Activated naive CD8-positive, alpha-beta T cell treated with anti-CD3 and anti-CD28 coated beads, Interleukin-2, amount 10 ng/mL, durations not matched to agents 7 days and 5 days (primary cell): Measurements from ENCODE around the gene PIK3R6. TPM values are rescaled to one million over a fixed set of nuclear protein-coding genes. Genes with fewer than 3 reads are reported as not detected.
A peak's percentile ranks its signal among the peaks of the same experiment; 100 is the strongest.

ENCODE experiments used
- ATAC-seq: fragments of 150-1000 bp; cut with Tn5 transposase; one replicate; pipeline ENCODE4 v1.10.0; 2021; ENCODE audit warnings: low read depth, moderate library complexity
- POLR2A ChIA-PET: fragments of 350-600 bp; sonication (Branson Sonifier 250); formaldehyde crosslinking; loops from one replicate; lab custom pipeline; 2021; ENCODE audit warnings: antibody characterized with exemption; lab: Charles Lee
- DNase-seq: peaks from one replicate; pipeline ENCODE4 v3.0.0; 2021
- H3K27ac Mint-ChIP-seq: one replicate; pipeline ENCODE4 v1.8.0; 2022; ENCODE audit warnings: mild to moderate bottlenecking, mixed read lengths
- H3K27me3 Mint-ChIP-seq: one replicate; pipeline ENCODE4 v1.8.0; 2022; ENCODE audit warnings: mild to moderate bottlenecking, moderate library complexity, mixed read lengths
- H3K36me3 Mint-ChIP-seq: one replicate; pipeline ENCODE4 v1.8.0; 2021; ENCODE audit warnings: mild to moderate bottlenecking, mixed read lengths
- H3K4me1 Mint-ChIP-seq: one replicate; pipeline ENCODE4 v1.8.0; 2021; ENCODE audit warnings: mixed read lengths
- H3K4me3 Mint-ChIP-seq: one replicate; pipeline ENCODE4 v1.8.0; 2022; ENCODE audit warnings: mild to moderate bottlenecking, moderate library complexity, mixed read lengths
- H3K9me3 Mint-ChIP-seq: one replicate; pipeline ENCODE4 v1.8.0; 2021; ENCODE audit warnings: mixed read lengths
- total RNA-seq, 2 experiments: library from RNA; stranded (reverse); gene quantifications; one replicate each; pipeline ENCODE4 v1.2.3, GENCODE V29; 2021

The PIK3R6 gene
- total RNA-seq, 2 experiments from 2014 or later, result 15.8 to 18.5 TPM

DNA sequence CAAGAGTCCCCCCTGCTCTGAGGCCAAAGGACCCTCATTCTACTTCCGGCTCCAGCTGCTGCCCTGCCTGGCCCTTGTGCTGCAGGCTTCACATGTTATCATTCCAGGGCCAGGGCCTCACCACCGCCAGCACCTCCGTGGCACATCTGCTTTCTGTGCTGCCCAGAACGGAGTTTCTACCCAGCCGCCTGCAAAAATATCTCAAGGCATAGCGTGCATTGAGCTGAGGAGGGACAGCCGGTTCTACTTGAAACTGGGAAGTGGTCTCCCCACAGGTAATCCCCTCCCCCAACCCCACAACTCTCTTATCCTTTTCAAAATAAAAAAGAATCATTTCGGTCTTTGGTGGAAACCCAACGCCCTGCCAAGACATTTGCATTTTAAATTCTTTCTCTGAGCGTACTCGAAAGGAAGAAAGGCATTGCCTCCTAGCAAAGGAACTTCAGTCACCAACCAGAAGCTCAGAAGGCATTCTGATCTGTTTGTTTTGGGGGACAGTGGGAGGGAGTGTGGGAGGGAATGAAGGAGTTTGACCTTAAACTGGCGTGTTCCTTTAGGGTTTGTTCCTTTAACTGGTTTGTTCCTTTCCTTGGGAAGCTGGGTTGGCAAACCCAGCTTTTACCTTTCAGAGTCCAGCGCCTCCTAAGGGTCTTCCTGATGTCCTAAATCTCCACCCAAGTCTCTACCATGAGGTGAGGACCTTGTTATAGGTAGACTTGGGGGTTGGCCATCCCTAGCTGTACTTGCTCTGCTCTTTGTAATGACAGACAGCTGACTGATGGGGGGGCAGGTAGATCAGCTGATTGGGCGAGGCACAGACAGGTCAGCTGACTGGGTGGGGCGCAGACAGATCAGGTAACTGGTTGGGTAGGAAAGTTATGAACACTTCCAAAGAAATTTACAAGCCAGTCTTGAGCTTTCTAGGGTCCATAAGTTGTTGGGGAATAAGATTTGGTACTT lies 33.4 kb upstream of the PIK3R6 start:
- ATAC-seq, result no peak
- H3K4me1 Mint-ChIP-seq, result peaks cover 56% of the 10 kb centered on the region
- POLR2A ChIA-PET, result interaction anchor here (0.7 to 3.9 kb wide), 7 partner anchors 11 to 541 kb away, joined by 3 to 54 read pairs (median 3); partner anchors contain the start of gene PIK3R5

DNA sequence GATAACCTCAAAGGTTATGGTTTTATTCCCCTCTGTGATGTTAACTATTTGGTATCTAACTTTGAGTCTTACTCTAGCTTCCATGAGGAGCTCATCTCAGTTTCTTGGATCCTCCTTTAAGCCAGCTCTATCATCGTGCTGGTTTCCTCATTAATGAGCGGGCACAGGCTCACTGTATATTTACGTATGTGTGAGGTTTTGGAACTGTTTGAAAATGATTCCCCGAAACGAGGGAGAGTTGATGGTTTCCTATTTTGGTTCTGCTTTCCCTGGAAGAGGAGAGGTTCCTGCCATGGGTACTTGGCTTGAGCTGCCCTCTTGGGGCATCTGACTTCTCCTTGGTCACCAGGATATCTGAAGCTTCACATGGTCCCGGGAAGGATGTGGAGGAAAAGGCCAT lies 32.7 kb upstream of the PIK3R6 start:
- H3K27ac Mint-ChIP-seq, result peak overlapping the region; percentile 82
- H3K27me3 Mint-ChIP-seq, result no peaks in the 10 kb centered on the region
- ATAC-seq (no peak), DNase-seq (no peak)
- H3K4me1 Mint-ChIP-seq, result peaks cover 63% of the 10 kb centered on the region
- H3K4me3 Mint-ChIP-seq, result peak overlapping the region; percentile 60
- H3K9me3 Mint-ChIP-seq, result no peaks in the 10 kb centered on the region
- POLR2A ChIA-PET, result interaction anchor here (0.7 to 3.9 kb wide), 5 partner anchors 11 to 64 kb away, joined by 3 to 54 read pairs (median 3); partner anchors contain the start of gene PIK3R5
- H3K36me3 Mint-ChIP-seq, result peaks cover 66% of the 10 kb centered on the region

More for the DNA sequence above, 33.4 kb upstream of the PIK3R6 start:
- no peak for DNase-seq
- Mint-ChIP-seq H3K27me3 (no peaks in the 10 kb centered on the region), H3K27ac (peak overlapping the region; percentile 82), H3K9me3 (no peaks in the 10 kb centered on the region), H3K4me3 (peak overlapping the region; percentile 60), H3K36me3 (peaks cover 66% of the 10 kb centered on the region)

DNA sequence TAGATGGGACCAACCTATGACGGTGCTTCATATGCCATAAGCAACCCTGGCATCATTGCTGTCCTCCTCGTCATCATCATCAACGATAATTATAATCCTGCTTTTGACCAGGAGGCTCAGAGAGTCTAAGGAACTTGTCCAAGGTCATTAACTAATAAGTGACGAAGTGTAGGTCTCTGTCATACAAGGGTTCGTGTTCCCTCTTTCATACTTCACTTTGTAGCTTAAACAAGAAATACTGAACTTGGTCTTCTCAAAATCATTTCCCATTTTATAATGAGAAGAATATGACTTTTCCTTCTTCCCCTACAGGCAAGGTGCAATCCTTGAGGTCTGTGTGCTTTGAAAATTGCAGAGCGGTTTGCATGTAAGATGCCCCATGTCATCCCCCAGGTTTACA lies 31.2 kb upstream of the PIK3R6 start:
- Mint-ChIP-seq H3K4me3 (peak overlapping the region; percentile 60), H3K27ac (peak overlapping the region; percentile 82), H3K36me3 (peaks cover 56% of the 10 kb centered on the region), H3K27me3 (no peaks in the 10 kb centered on the region), H3K9me3 (no peaks in the 10 kb centered on the region), H3K4me1 (peaks cover 70% of the 10 kb centered on the region)
- DNase-seq, result no peak
- POLR2A ChIA-PET, result interaction anchor here (1.0 to 3.9 kb wide), 5 partner anchors 11 to 463 kb away, joined by 3 to 41 read pairs (median 4); partner anchors contain the start of gene NDEL1
- ATAC-seq, result no peak

DNA sequence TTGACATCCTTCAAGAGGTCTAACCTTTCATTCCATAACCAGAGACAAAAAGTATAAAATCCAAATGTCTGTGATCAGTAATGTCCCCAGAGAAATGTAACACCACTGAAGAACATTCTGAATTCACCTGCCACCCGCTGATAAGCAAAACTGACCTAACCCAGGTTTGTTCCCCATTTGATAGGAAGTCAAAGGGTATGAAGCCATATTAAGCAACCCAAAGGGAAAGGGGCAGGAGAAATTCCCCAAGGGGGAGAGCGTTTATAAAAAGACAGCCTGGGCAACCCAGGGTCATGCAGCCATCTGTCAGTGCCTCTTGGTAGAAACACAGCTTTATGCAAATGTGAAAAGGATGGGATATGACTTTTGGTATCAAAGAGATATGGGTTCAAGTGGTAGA lies 30.7 kb upstream of the PIK3R6 start:
- DNase-seq (no peak), ATAC-seq (no peak)
- H3K4me1 Mint-ChIP-seq, result peaks cover 70% of the 10 kb centered on the region
- peak overlapping the region; percentile 82 for H3K27ac Mint-ChIP-seq
- H3K4me3 Mint-ChIP-seq, result peak overlapping the region; percentile 20
- peaks cover 56% of the 10 kb centered on the region for H3K36me3 Mint-ChIP-seq
- no peaks in the 10 kb centered on the region for H3K9me3 Mint-ChIP-seq
- POLR2A ChIA-PET, result interaction anchor here (1.0 to 3.9 kb wide), 2 partner anchors 43 to 66 kb away, joined by 4 to 41 read pairs; no protein-coding TSS in a partner anchor
- H3K27me3 Mint-ChIP-seq, result no peaks in the 10 kb centered on the region

DNA sequence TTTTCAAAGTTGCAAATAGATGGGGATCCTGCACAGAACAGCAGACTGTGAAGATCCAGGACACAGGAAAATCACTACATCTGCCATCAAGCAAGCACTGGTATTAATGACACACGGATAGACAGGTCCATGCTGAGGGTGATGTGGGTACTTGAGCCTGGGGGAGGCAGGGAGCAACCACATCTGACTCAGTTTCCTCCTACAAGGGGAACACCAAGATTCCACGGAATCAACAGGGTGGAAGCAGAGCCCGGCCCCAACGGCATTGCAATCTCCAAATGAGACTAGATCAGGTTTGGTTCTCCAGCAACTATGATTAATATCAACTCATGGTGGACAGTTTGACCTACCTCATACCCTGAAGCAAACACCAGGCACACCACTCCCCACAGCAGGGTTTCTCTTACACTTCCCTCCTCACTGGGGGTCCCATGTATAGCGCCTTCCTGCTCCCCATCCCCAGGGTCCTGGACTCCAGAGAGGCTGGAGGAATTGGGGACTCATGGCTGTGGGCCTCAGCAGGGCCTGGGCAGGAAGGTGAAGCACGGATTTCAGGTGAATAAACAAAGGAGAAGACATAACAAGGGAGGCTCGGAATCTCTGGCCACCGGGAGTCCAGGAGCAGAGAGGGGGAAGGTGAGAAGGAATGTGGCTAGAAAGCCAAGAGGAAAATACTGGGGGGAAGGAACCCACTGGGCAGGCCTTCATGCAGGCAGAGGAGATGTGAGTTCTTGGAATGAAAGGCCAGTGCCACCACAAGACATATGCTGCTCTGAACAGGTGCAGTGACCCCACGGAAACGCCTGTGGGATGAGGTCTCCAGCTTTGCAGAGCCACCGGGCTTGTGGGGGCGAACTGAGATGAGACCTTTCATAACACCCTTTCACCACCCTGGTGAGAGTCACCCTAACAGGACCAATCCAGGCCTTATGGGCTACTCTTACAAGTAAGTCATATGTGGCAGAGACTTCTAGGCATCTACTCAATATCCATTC lies 29.5 kb upstream of the PIK3R6 start:
- POLR2A ChIA-PET, result no interaction called here
- Mint-ChIP-seq H3K4me3 (no peak overlapping the region), H3K4me1 (peaks cover 70% of the 10 kb centered on the region), H3K27ac (peak overlapping the region; percentile 62), H3K9me3 (no peaks in the 10 kb centered on the region), H3K36me3 (peaks cover 57% of the 10 kb centered on the region), H3K27me3 (no peaks in the 10 kb centered on the region)
- DNase-seq (no peak), ATAC-seq (no peak)

DNA sequence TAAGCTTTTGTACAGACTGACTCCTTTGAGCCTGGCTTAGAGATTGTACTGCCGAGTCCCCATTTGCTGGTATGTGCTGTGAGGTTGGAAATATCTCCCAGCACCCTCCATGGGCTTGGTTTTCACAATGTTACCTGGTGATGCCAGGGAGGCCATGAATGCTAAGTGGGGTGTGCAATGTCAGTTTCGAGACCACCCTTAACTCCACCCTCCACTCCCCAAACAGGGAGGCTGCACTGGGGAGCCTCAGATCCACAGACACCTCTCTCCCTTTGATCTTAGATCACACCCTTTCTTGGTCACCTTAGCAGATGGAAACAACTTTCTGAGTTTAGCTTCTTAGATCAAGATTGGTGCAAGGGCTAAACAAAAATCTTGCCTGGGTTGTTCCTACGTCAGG lies 28.6 kb upstream of the PIK3R6 start:
- Mint-ChIP-seq H3K27ac (peak overlapping the region; percentile 62), H3K9me3 (no peaks in the 10 kb centered on the region), H3K4me1 (peaks cover 62% of the 10 kb centered on the region), H3K27me3 (no peaks in the 10 kb centered on the region), H3K4me3 (no peak overlapping the region), H3K36me3 (peaks cover 49% of the 10 kb centered on the region)
- no peak for DNase-seq
- POLR2A ChIA-PET, result interaction anchor here (1.4 kb wide), 1 partner anchor 69 kb away, joined by 5 read pairs; the partner anchor contains the start of gene PIK3R5
- ATAC-seq, result no peak

DNA sequence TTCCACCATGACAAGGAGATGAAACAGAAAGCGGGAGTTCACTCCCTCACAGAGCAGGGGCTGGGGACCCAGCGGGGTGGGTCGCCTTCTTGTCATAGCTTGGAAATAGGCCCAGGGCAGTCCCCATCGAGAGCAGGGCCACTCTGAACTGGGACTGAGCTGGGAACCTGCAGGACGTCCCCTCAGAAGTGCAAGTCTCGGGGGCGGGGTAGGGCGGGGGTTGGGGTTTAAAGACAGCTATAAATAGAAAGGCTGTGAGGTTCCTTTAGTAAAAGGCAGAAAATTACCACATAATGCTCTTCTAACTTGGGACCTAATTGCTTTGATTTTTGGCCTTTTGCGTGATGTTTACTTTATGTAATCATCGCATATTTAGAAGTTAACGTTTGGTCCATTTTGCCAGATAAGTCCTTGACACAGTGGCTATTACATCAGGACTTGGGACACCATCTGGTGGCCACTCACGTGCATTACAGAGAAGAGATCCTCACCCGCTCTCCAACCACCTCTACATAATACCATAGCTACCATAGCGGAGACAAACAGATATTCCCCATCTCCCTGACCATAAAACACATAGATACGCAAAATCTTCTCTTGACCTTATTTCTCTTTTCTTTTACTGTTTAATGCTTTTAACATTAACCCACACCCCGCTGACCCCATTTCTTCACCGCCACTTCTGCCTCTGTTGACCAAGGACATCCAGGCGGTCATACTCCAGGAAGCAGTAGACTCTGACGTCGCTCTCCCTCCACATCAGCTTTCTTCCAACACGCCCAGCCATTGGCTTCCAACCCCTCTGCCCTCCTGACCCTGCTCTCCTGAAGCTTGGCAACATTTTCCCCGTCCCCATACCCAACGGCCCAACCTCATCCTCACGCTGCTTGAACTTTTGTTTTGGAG lies 27.5 kb upstream of the PIK3R6 start:
- Mint-ChIP-seq H3K27me3 (no peaks in the 10 kb centered on the region), H3K9me3 (no peaks in the 10 kb centered on the region), H3K36me3 (peaks cover 46% of the 10 kb centered on the region), H3K4me3 (no peak overlapping the region), H3K27ac (peak overlapping the region; percentile 26), H3K4me1 (peaks cover 52% of the 10 kb centered on the region)
- peak; percentile 25 for ATAC-seq
- peak; percentile 49 for DNase-seq
- POLR2A ChIA-PET, result interaction anchor here (1.1 to 1.4 kb wide), 3 partner anchors 27 to 96 kb away, joined by 3 to 5 read pairs (median 5); partner anchors contain the start of genes MFSD6L, PIK3R5 and PIK3R6

DNA sequence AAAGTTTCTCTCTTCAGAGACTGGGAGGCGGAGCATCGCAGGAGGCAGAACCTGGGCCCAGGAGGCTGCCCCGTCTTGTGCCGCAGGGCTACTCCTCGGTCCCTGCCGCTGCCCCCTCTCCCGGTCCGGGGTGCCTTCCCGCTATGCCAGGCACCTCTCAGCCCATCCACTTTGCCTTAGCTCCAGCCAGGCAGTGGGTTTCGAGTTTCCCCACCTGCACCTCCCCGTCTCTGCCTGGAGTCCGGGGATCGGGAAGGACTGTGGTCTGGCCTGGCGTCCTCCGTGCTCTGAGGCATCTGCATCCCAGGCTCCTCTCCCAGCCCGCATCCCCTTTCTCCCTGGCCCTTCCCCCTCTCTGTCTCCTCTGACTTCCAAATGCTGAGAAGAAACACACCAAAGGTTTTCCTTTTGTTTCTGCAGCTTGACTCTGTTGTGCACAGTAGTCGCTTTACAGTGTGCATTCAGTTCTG lies 26.8 kb upstream of the PIK3R6 start:
- Mint-ChIP-seq H3K36me3 (peaks cover 43% of the 10 kb centered on the region), H3K4me3 (no peak overlapping the region), H3K27ac (peak overlapping the region; percentile 8), H3K9me3 (no peaks in the 10 kb centered on the region), H3K4me1 (peaks cover 48% of the 10 kb centered on the region), H3K27me3 (no peaks in the 10 kb centered on the region)
- POLR2A ChIA-PET, result interaction anchor here (1.1 to 1.3 kb wide), 2 partner anchors 26 to 95 kb away, joined by 3 to 5 read pairs; partner anchors contain the start of genes MFSD6L and PIK3R6
- peak; percentile 27 for DNase-seq
- ATAC-seq, result no peak

DNA sequence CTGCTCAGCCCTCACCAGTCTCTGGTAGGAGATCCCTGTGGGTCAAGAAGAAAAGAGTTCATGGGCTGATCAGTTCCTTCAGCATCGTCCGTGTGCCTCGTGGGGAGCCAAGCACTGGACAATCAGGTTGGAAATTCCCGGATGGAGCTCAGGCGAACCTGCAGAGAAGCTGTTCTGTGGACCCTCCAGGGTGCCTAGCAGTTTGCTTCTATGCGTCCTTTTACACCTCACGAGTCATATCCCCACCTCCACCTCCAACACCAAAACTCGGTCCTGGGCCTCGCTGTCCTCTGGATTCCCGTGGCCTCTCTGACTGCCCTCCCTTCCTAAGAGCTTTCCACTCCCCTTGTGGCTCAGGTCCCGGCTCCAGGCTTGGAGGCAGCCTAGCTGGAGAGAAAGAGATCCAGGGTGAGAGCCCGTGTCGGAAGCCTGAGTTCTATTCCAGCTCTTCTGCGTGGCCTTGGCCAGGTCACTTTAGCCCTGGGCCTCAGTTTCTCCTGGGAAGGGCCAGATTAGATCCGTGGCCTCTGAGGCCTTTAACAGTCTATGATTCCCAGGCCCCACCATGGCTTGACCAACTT lies 26.2 kb upstream of the PIK3R6 start:
- H3K36me3 Mint-ChIP-seq, result peaks cover 40% of the 10 kb centered on the region
- POLR2A ChIA-PET, result interaction anchor here (1.1 to 1.3 kb wide), 2 partner anchors 26 to 94 kb away, joined by 3 to 5 read pairs; partner anchors contain the start of genes MFSD6L and PIK3R6
- H3K9me3 Mint-ChIP-seq, result no peaks in the 10 kb centered on the region
- peaks cover 43% of the 10 kb centered on the region for H3K4me1 Mint-ChIP-seq
- H3K27me3 Mint-ChIP-seq, result no peaks in the 10 kb centered on the region
- no peak overlapping the region for H3K27ac Mint-ChIP-seq
- DNase-seq (no peak), ATAC-seq (no peak)
- no peak overlapping the region for H3K4me3 Mint-ChIP-seq

DNA sequence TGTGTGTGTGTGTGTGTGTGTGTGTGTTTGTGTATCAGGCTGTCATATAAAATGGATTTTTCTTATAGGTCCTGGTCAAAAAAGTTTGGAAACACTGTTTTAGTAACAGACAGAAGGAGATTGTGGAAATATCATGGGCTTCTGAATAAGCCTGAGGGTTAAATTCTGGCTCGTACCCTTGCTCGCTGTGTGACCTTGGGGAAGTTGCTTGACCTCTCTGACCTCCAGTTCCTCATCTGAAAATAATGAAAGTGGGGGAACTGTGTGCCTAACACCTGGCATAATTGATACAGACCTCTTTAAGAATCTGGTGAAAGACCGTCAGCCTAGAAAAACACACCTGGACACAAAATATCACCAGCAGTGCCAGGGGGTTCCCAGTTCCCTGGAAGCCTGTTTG lies 25.6 kb upstream of the PIK3R6 start:
- Mint-ChIP-seq H3K27ac (no peak overlapping the region), H3K36me3 (peaks cover 38% of the 10 kb centered on the region), H3K9me3 (no peaks in the 10 kb centered on the region), H3K27me3 (no peaks in the 10 kb centered on the region), H3K4me3 (no peak overlapping the region), H3K4me1 (peaks cover 36% of the 10 kb centered on the region)
- no peak for ATAC-seq
- no peak for DNase-seq
- POLR2A ChIA-PET, result no interaction called here

DNA sequence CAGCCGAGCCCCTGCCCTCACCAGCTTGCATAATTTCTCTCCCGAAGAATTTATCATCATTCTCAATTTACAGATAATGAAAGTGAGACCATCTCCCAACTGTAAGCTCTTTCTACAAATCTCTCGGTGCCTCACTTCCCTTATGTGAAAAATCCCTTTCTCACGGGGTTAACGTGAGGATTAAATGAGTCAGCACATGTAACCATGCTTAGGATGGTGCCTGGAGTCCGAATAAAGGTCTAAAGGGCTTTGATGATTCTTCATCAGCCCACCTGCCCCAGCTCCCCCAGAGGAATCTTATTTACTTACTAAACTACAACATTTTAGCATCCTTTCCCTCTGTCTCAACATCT lies 24.8 kb upstream of the PIK3R6 start:
- DNase-seq, result no peak
- Mint-ChIP-seq H3K36me3 (peaks cover 35% of the 10 kb centered on the region), H3K27ac (no peak overlapping the region), H3K4me3 (no peak overlapping the region), H3K4me1 (peaks cover 29% of the 10 kb centered on the region), H3K27me3 (no peaks in the 10 kb centered on the region), H3K9me3 (no peaks in the 10 kb centered on the region)
- no peak for ATAC-seq
- POLR2A ChIA-PET, result no interaction called here
